CD4-positive, alpha-beta T cell treated with Interleukin-6 for 4 hours (primary cell): ENCODE measurements around the gene IFNA13.
"Not testable (repeated sequence)": the region's sequence is repeated elsewhere in the genome, so short reads cannot be mapped to it uniquely, and the experiment has no call there.

Experiments used
- DNase-seq: peaks from one replicate; pipeline ENCODE4 v3.0.0-alpha.2; 2020; ENCODE audit warnings: mixed read lengths

IFNA13 gene

DNA sequence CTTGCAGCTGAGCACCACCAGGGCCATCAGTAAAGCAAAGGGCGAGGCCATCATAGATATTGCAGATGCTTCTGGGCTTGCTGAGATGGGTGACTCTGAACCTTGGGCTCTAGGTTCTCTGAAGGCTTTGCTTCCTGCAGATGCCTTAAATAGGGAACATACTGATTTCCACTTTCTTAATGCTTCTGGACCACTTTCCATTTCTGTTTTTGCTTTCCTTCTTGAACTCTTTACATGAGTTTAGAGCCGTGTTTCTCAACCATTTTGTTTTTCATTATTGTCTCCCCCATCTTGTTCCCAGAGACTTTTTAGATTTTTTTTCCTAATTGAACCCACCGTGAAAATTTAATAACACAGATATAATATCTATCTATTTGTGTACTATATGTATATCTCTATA lies at the start of gene IFNA13:
Gene IFNA13, minus strand, starts transcription at position 101 of the 400 bp plus-strand sequence. Its CDS starts 47 bp downstream, at position 54.
- DNase-seq = no peak

DNA sequence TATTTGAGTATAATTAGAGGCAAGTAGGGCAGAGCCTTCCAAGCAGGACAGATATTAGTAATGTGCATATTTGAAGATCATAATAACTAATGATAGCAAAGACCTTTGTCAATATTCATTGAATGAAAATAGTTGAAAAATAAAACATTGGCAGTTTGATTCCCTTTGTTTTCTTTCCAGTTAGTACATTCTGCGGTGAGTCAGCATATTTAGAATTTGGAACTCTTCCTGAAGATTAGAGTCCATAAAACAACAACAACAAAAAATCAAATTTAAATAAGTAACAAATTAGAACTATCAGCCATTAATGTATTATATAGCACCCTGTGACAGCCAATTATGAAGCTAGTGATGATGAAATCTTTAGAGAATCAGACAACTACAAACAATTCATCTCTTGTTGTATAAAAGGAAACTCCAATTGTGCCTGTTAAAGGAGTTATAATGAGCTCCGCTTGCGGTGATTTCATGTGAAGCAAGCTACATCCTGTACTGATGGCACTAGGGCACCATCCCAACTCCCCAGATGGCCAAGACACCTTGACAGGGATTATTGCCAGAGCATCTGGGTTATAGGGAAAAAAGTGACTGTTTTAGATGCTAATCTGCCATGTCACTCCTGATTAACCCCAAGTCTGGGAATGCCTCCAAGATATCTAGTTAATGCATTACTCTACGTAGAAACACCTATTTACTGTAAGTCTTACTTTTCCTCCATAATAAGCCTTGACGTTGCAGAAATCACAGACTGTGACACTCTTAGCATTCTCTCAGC lies 47.8 kb upstream of the IFNA13 start:
- no peak for DNase-seq

DNA sequence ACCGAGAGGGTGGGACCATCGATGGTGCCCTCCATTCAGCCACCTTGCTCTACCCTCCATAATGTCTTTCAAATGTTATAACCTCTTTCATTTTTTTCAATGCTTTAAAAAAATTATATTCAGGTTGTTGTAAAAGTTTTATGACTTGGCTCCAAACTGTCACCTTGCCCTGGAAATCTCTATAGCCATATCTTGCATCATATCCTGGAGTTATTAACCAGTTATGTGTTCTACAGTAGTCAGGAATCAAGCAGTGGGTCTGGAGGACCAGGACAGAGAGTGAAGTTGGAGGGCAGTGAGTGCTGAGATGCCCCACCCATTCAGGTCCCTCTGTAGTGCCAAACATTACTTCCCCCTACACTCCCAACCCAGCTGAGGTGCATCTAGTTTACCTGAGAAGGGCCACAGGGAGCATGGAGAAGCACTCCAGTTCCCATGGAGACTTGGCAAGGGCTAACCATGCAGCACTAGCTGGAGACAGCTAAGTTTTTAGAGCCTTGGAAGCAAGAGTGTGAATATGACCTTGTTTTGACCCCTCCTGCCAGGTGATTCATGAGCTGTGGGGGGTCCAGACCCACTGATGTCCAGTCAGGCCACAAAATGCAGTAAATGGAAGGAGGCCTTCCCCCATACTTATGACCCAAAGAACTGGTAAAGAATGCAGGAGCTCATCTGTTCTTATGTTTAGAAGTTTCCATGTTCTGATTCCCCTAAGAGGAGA lies 46.5 kb upstream of the IFNA13 start:
- DNase-seq = no peak

DNA sequence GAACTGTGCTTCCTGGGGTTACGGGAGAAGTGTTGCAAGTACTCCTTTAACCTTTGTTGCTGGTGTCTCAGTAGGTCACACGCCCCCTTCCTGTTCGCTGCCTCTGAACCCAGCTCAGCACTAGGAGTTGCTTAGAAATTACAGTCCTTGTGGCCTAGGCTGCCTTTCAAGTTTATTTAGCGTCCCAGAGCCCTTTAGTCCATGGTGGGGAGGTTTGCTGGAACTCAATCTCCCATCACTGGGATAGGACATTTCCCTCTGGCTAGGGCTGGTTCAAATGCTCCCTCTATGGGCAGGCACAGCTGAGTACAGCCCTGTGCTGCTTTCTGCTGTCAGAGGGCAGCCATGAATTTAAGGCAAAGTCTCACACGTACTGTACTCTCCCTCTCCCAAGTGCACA lies 45.8 kb upstream of the IFNA13 start:
- peak; percentile 1 for DNase-seq

GRCh38 chr9:21413151-21413550 lies 45.3 kb upstream of the IFNA13 start:
- DNase-seq = no peak

DNA sequence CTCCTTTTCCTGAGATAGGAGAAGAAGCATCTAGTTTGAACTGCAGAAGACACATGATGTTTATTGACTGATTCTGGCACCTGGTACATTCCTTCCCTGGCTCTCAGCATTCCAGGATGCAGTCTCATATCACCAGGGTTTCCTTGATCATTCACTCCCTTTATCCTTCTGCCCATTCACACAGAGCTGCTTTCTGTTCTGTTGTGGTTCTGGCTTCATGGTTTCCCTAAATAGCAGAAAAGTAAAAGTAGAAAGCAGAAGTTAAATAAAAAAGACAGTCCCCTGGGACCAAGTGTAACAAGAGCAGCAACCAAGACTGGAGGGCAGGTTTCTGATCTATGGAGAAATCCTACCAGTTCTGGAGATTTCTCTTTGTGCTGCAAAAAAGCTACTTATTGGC lies 44.2 kb upstream of the IFNA13 start:
- DNase-seq = no peak

DNA sequence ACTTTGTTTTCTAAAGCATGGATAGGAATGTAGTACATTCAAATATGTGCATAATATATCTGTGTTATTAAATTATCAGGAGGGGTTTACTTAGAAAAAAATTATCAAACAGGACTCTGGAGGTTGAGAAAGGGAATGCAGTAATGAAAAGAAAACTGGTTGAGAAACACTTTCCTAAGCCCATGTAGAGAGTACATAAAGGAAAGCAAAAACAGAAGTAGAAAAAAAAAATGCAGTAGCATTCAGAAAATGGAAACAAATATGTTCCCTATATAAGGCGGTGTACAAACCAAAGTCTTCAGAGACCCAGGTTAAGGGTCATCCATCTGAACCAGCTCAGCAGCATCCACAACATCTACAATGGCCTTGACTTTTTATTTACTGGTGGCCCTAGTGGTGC lies 41.0 kb upstream of the IFNA13 start, which contains the start of gene IFNA8:
Gene IFNA8, plus strand, starts transcription at position 301 of the 400 bp plus-strand sequence. Its CDS starts 60 bp downstream, at position 361.
- no peak for DNase-seq

- DNase-seq = no peak
Measured at GRCh38 chr9:21404146-21404545, 36.3 kb upstream of the IFNA13 start.

- peak; percentile 3 for DNase-seq
Measured at GRCh38 chr9:21402386-21403251, 34.8 kb upstream of the IFNA13 start.

DNA sequence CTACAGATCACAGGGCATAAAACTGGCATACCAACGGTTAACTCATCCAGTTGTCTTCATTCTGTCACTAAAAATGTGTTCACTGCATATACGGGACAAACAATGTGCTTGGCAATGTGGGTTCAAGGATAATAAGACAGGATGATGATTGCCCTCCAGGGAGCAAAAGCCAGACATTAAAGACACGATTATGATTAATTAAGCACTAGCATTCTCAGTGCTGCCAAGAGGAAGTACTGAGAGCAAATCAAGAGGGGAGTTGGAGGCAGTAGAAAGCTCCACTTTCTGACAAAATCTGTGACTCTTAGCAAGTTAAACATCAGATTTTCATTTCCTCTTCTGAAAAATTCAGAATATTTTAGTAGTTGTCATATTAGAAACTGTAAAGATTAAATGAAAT lies 32.1 kb upstream of the IFNA13 start:
- no peak for DNase-seq

DNA sequence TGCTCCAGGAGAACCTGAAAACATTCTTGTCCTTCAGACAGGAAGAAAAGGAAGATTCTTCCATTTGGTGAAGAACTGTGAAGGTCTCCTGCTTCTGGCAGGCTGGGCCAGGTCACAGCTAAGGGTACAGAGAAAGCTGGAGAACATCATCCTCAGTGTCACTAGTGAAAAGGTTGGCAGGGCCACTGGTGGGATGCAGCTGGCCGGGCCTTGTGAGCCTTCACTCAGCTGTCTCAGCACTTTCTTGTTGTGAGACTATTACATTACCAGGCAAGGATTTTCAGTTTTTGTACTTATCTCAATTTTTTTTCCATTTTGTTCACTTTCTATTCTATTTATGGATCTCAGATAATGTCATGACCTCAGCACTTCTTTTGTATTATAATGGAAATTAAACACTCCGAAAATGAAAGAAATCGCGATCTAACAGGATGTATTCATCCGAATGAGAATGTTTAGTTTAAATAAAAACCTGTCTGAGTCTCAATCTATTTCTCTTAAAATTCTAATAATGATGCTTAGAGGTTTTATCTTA lies 31.2 kb upstream of the IFNA13 start:
- DNase-seq = no peak

- DNase-seq = peak; percentile 72
Measured at GRCh38 chr9:21395778-21396717, 28.2 kb upstream of the IFNA13 start.

GRCh38 chr9:21392270-21392669 lies 24.4 kb upstream of the IFNA13 start:
- DNase-seq = no peak

DNA sequence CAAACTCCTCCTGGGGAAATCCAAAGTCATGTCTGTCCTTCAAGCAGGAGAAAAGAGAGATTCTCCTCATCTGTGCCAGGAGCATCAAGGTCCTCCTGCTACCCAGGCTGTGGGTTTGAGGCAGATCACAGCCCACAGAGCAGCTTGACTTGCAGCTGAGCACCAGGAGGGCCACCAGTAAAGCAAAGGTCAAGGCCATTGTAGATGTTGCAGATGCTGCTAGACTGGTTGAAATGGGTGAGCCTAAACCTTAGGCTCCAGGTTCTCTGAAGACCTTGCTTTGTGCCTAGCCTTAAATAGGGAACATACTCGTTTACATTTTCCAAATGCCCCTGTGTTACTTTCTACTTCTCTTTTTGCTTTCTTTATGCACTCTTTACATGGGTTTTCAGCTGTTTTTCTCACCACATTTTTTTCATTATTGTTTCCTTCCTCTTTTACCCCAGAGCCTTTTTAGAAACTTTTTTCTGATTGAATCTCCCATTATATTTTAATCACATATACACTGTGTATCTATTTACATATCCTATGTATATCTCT lies 17.3 kb upstream of the IFNA13 start, which contains the start of gene IFNA2:
Gene IFNA2, minus strand, starts transcription at position 268 of the 540 bp plus-strand sequence. Its CDS starts 69 bp downstream, at position 199.
- no peak for DNase-seq

DNA sequence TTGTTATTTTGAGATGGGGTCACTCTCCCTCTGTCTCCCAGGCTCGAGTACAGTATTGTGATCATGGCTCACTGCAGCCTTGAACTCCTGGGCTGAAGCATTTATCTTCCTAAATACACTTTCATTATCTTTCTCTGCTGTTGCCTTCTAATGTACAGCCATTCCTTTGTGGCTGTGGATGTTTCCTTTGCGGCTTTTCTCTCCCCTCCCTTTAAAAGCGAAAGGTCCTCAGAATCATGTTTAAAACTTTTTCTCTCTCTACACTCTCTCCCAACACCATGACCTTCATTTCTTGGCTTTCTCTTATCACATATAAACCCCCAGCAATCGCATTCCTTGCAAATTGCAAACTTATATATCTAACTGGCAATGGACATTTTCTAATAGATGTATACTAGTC lies 15.8 kb upstream of the IFNA13 start:
- no peak for DNase-seq

DNA sequence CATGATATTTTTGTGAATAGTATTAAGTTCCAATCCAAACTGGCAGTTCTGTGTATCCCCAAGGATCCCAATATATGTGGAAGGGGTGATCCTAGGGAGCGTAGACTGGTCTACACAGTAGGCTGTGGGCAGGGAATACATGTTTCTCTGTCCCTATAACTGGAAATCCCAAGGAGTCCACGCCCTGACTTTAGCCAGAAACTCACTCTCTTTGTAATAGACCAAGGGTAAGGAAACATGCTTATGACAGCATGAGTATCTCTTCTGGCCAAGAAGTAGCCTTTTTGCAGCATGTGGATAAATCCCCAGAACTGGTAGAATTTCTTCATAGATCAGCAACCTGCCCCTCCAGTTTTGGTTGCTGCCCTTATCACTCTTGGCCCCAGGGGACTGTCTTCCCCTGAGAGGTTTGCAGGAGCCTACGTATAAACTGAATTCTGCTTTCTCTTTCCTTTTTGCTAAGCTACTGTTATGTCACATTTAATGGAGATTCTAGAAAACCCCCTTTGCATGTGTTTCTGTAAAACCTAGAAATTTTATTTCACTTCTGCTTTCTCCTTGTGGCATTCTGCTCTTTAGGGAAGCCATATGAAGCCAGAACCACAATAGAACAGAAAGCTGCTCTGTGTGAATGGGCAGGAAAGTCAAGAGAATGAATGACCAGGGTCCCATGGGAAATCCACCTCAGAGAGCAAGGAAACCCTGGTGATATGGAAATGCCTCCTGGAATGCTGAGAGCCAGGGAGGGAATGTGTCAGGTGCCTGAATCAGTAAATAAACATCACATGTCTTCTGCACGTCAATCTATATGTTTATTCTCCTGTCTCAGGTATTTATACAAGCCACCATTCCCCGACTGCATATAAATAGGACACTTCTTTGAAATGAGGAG lies 13.8 kb upstream of the IFNA13 start:
- DNase-seq = no peak

- not testable (repeated sequence) for DNase-seq
Measured at GRCh38 chr9:21371467-21371866, 3.6 kb upstream of the IFNA13 start.

DNA sequence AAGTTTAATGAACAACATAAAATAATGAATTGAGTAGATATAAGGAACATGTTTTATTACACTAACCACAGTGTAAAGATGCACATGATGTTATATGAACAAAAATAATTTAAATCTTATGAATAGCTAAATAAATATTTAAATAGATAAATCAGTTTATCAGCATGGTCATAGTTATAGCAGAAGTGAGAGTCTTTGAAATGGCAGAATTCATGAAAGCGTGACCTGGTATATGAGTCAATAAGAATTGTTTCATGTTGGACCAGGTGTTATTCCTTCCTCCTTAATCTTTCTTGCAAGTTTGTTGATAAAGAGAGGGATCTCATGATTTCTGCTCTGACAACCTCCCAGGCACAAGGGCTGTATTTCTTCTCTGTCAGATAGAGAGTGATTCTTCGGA lies 688 bp downstream of the IFNA13 start:
- not testable (repeated sequence) for DNase-seq

GRCh38 chr9:21362287-21362686 lies 5.6 kb downstream of the IFNA13 start:
- no peak for DNase-seq
